Measurements from ENCODE around the gene CDC45. TPM values are rescaled to one million over a fixed set of nuclear protein-coding genes. Genes with fewer than 3 reads are reported as not detected.

The CDC45 gene
- total and polyA plus RNA-seq, 12 donors, result 0.87 to 7.7 (median 1.4) TPM; not detected in 1

GRCh38 chr22:19524170-19525115, 44.7 kb downstream of the CDC45 start, which contains the start of gene CLDN5:
Gene CLDN5, minus strand, starts transcription at chr22:19524410. Its CDS starts 155 bp downstream, at chr22:19524255.
- no peaks in the 10 kb centered on the region for H3K9me3 ChIP-seq (replicated peaks in 1 of 3)
- peaks cover 43% of the 10 kb centered on the region for H3K27me3 ChIP-seq
- intact Hi-C loops (cut with DNase I), result no loop called here
- H3K36me3 ChIP-seq (replicated peaks in 1 of 2), result no peaks in the 10 kb centered on the region
- peak within 1 kb of the TSS in 3 of 5 donors; percentile 21 to 72 (median 64) for H3K27ac ChIP-seq
- H3K4me1 ChIP-seq (replicated peaks in 1 of 2), result no peaks in the 10 kb centered on the region
- 5 to 31% (median 6%) methylated on average over 14 to 69 of the region's 69 CpGs for WGBS, 4 donors
- TF ChIP-seq CTCF (IDR thresholded peaks at IDR 0.05), result no peak
- no peak for TF ChIP-seq POLR2A (IDR thresholded peaks at IDR 0.05)
- peak in 5 of 7 donors; percentile 24 to 64 (median 32) for DNase-seq
- peak within 1 kb of the TSS in 1 of 4 donors; percentile 39 for H3K4me3 ChIP-seq

- Histone ChIP-seq H3K36me3 (replicated peaks in 1 of 2) (no peaks in the 10 kb centered on the region), H3K4me3 (peak overlapping the region in 1 of 4 donors; percentile 39), H3K27me3 (peaks cover 43% of the 10 kb centered on the region), H3K27ac (peak overlapping the region in 3 of 5 donors; percentile 21 to 72 (median 64)), H3K4me1 (replicated peaks in 1 of 2) (no peaks in the 10 kb centered on the region), H3K9me3 (replicated peaks in 1 of 3) (no peaks in the 10 kb centered on the region)
- no peak for TF ChIP-seq CTCF (IDR thresholded peaks at IDR 0.05)
- TF ChIP-seq POLR2A (IDR thresholded peaks at IDR 0.05), result peak in 1 of 2 donors; percentile 8
- intact Hi-C loops (cut with DNase I), result no loop called here
- peak in 3 of 7 donors; percentile 22 to 57 (median 41) for DNase-seq
- 53 to 78% (median 70%) methylated on average over 6 to 15 of the region's 15 CpGs for WGBS, 4 donors
These were observed 45.5 kb downstream of the CDC45 start for GRCh38 chr22:19525116-19525660.

GRCh38 chr22:19525666-19526065, 45.9 kb downstream of the CDC45 start:
- Histone ChIP-seq H3K4me3 (no peak overlapping the region), H3K36me3 (replicated peaks in 1 of 2) (no peaks in the 10 kb centered on the region), H3K9me3 (replicated peaks in 1 of 3) (no peaks in the 10 kb centered on the region), H3K27me3 (peaks cover 43% of the 10 kb centered on the region), H3K4me1 (replicated peaks in 1 of 2) (no peaks in the 10 kb centered on the region), H3K27ac (peak overlapping the region in 1 of 5 donors; percentile 72)
- no peak for TF ChIP-seq POLR2A (IDR thresholded peaks at IDR 0.05)
- no peak for TF ChIP-seq CTCF (IDR thresholded peaks at IDR 0.05)
- WGBS, 4 donors, result 67 to 90% (median 80%) methylated on average over 3 of the region's 3 CpGs
- no peak for DNase-seq
- intact Hi-C loops (cut with DNase I), result no loop called here

- H3K4me3 ChIP-seq, result no peak overlapping the region
- WGBS, 4 donors, result 92 to 98% (median 94%) methylated on average over 6 to 11 of the region's 11 CpGs
- no peaks in the 10 kb centered on the region for H3K36me3 ChIP-seq (replicated peaks in 1 of 2)
- H3K27ac ChIP-seq, result no peak overlapping the region
- peaks cover 43% of the 10 kb centered on the region for H3K27me3 ChIP-seq
- no peaks in the 10 kb centered on the region for H3K9me3 ChIP-seq (replicated peaks in 1 of 3)
- intact Hi-C loops (cut with DNase I), result no loop called here
- H3K4me1 ChIP-seq (replicated peaks in 1 of 2), result no peaks in the 10 kb centered on the region
- no peak for TF ChIP-seq CTCF (IDR thresholded peaks at IDR 0.05)
- no peak for TF ChIP-seq POLR2A (IDR thresholded peaks at IDR 0.05)
- DNase-seq, result no peak
These were observed 46.5 kb downstream of the CDC45 start for GRCh38 chr22:19526076-19526701.

All from adrenal gland (tissue), 12 donors.